DND-41 (cell line): ENCODE measurements around the gene SOCS1.

Experiments
- ATAC-seq: fragments of 200-7000 bp; cut with Tn5 transposase; 3 replicates; pipeline ENCODE4 v1.9.1; 2021; ENCODE audit warnings: low read depth; ENCODE audit not compliant: insufficient read depth
- DNase-seq: peaks from one replicate; pipeline ENCODE4 v3.0.0-alpha.2; 2020
- H2AFZ ChIP-seq: 2 replicates; pipeline ENCODE4 v1.6.0; 2012; ENCODE audit warnings: low read depth, low read length
- H3K27ac ChIP-seq: 2 replicates; pipeline ENCODE4 v1.5.1; 2012; ENCODE audit warnings: low read length, inconsistent platforms
- H3K27me3 ChIP-seq: fragments of 200-600 bp; sonication (generic); 2 replicates; pipeline ENCODE4 v1.6.0; 2012; ENCODE audit warnings: low read length, mild to moderate bottlenecking, inconsistent platforms; ENCODE audit not compliant: insufficient read depth, poor library complexity
- H3K36me3 ChIP-seq: 2 replicates; pipeline ENCODE4 v1.5.1; 2012; ENCODE audit warnings: low read length, inconsistent platforms; ENCODE audit not compliant: insufficient read depth
- H3K4me1 ChIP-seq: 2 replicates; pipeline ENCODE4 v1.5.1; 2012; ENCODE audit warnings: mild to moderate bottlenecking, low read length; ENCODE audit not compliant: insufficient read depth
- H3K4me2 ChIP-seq: 2 replicates; pipeline ENCODE4 v1.6.0; 2012; ENCODE audit warnings: mild to moderate bottlenecking, moderate library complexity, low read length, inconsistent platforms; ENCODE audit not compliant: insufficient read depth
- H3K4me3 ChIP-seq, 2 experiments: fragments of 200-600 bp in 1 of 2; shearing (Covaris generic) in 1 of 2; 2 replicates each; pipeline ENCODE4 v1.5.1; 2012 to 2016; ENCODE audit warnings: inconsistent platforms in 2 of 2, low read length in 2 of 2, mild to moderate bottlenecking in 2 of 2, low read depth in 1 of 2, moderate library complexity in 1 of 2
- H3K79me2 ChIP-seq: 2 replicates; pipeline ENCODE4 v1.6.0; 2012; ENCODE audit warnings: low read length, inconsistent platforms; ENCODE audit not compliant: insufficient read depth
- H3K9ac ChIP-seq: 2 replicates; pipeline ENCODE4 v1.6.0; 2012; ENCODE audit warnings: low read depth, mild to moderate bottlenecking, inconsistent platforms, low read length, moderate library complexity
- H3K9me3 ChIP-seq: 2 replicates; pipeline ENCODE4 v1.5.1; 2012; ENCODE audit warnings: low read length, moderate library complexity, mild to moderate bottlenecking, inconsistent platforms; ENCODE audit not compliant: insufficient read depth, severe bottlenecking
- H4K20me1 ChIP-seq: 2 replicates; pipeline ENCODE4 v1.6.0; 2012; ENCODE audit warnings: low read length; ENCODE audit not compliant: insufficient read depth
- EZH2 ChIP-seq: IDR thresholded peaks from 3 replicates; pipeline ENCODE4 v1.6.1; 2012; ENCODE audit warnings: borderline replicate concordance, low read depth, mild to moderate bottlenecking, moderate library complexity, low read length, inconsistent platforms; ENCODE audit not compliant: severe bottlenecking
- TF ChIP-seq, protein P1 (sequence below): IDR thresholded peaks from 2 replicates; pipeline ENCODE4 v1.5.1; 2012; ENCODE audit warnings: borderline replicate concordance, low read length, moderate library complexity, mild to moderate bottlenecking; ENCODE audit not compliant: poor library complexity, severe bottlenecking; ENCODE audit errors: extremely low read depth

The SOCS1 gene

DNA sequence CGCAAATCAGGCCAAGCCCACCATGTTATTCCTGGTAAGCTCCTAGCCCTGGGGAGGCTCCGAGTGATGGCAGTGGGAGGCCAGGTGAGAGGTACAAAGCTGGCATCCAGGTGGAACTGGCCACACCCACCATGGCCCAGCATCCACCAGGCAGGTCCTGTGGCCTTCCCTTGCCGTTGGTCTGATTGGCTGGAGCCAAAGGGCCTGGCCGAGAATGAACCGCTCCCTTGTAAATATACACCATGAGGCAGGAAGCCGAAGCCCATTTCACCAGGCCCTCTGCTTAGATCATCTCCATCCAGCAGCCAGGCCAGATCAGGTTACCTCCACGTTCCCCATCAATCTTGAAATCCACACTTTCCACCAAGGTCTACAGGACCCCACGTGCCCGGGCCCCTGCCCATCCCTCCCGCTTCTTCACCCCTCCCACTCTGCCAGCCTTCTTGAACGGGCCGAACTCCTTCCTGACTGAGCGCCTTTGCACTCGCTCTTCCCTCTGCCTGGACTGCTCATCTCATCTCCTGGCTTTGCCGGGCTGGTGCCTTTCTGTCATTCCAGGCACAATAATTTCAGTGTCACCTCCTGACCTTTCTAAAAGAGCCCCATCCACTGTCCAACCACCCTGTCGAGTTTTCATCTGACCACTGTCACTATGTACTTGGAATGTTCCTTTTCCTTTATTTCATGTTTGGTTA is 5.8 kb downstream of the SOCS1 start:
- Histone ChIP-seq H3K36me3 (peaks cover 63% of the 10 kb centered on the region), H3K4me3 (no peak overlapping the region), H3K79me2 (peaks cover 49% of the 10 kb centered on the region), H3K4me2 (no peak overlapping the region), H3K9me3 (no peaks in the 10 kb centered on the region), H4K20me1 (peaks cover 46% of the 10 kb centered on the region), H2AFZ (no peak overlapping the region), H3K9ac (no peak overlapping the region), H3K4me1 (peaks cover 44% of the 10 kb centered on the region), H3K27ac (peak overlapping the region; percentile 91), H3K27me3 (no peaks in the 10 kb centered on the region)
- ATAC-seq (peak; percentile 31), DNase-seq (peak; percentile 61)
- TF ChIP-seq, protein P1, sequence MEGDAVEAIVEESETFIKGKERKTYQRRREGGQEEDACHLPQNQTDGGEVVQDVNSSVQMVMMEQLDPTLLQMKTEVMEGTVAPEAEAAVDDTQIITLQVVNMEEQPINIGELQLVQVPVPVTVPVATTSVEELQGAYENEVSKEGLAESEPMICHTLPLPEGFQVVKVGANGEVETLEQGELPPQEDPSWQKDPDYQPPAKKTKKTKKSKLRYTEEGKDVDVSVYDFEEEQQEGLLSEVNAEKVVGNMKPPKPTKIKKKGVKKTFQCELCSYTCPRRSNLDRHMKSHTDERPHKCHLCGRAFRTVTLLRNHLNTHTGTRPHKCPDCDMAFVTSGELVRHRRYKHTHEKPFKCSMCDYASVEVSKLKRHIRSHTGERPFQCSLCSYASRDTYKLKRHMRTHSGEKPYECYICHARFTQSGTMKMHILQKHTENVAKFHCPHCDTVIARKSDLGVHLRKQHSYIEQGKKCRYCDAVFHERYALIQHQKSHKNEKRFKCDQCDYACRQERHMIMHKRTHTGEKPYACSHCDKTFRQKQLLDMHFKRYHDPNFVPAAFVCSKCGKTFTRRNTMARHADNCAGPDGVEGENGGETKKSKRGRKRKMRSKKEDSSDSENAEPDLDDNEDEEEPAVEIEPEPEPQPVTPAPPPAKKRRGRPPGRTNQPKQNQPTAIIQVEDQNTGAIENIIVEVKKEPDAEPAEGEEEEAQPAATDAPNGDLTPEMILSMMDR, result no peak
- TF ChIP-seq EZH2, result no peak

DNA sequence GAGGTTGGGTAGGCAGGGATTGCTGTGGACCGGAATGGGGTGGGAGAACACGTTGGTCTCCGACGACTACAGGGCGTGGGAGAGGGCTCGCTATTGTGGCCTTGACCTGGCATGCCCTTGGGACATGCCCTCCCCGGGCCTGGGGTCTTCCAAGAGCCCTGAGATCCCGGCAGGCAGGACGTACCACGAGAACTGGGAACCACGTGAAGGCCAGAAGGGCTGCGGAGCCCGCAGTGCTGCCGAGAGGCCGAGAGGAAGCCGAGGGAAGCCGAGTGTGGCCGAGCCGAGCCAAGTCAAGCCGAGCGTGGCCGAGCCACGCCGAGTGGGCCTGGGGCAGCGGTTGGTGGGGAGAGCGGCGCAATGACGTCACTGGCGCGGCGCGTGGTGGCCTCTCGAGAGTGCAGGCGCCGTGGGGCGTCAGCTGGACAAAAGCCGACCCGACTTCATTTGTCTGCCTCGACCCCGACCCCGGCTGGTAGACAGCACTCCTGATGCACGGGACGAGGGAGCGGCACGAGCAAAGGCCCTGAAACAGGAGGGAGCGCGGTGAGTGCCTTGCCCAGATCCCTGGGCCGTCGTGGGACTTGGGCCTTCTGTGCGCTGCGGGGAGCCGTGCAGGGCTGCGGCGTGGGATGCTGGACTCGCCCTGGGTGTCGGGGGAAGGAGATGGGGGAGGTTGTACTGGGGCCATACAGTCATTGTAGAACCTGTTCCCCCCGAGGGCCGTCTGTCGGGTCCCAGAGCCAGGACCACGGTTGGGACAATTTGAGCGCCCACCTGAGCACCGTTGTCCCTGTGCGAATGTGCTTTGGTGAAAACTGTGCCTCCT is 6.6 kb downstream of the SOCS1 start:
- Histone ChIP-seq H3K9ac (no peak overlapping the region), H2AFZ (no peak overlapping the region), H3K79me2 (peaks cover 41% of the 10 kb centered on the region), H3K27me3 (no peaks in the 10 kb centered on the region), H3K36me3 (peaks cover 55% of the 10 kb centered on the region), H3K4me3 (no peak overlapping the region), H3K4me1 (peaks cover 52% of the 10 kb centered on the region), H3K9me3 (no peaks in the 10 kb centered on the region), H3K4me2 (no peak overlapping the region), H3K27ac (peak overlapping the region; percentile 91), H4K20me1 (peaks cover 38% of the 10 kb centered on the region)
- peak; percentile 46 for DNase-seq
- TF ChIP-seq EZH2, result no peak
- TF ChIP-seq, protein P1, result no peak
- peak; percentile 15 for ATAC-seq

DNA sequence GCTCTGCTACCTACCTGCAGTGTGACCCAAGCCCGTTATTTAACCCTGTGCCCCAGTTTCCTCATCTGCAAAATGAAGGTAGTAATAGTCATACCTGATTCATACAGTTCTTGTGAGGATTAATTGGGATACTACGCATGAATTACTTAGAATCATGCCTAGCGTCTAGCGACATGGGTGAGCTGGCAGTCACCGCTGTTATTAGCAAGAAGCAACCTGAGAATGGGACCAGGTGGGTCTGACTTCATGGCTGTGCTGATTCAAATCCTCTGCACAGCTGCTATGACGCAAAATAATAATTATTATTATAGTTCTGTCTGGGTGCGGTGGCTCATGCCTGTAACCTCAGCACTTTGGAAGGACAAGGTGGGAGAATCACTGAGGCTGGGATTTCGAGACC is 7.9 kb downstream of the SOCS1 start:
- TF ChIP-seq EZH2, result no peak
- TF ChIP-seq, protein P1, result no peak
- Histone ChIP-seq H3K79me2 (peaks cover 28% of the 10 kb centered on the region), H3K27me3 (no peaks in the 10 kb centered on the region), H3K4me1 (peaks cover 54% of the 10 kb centered on the region), H3K4me3 (no peak overlapping the region), H4K20me1 (peaks cover 25% of the 10 kb centered on the region), H3K9me3 (no peaks in the 10 kb centered on the region), H3K4me2 (no peak overlapping the region), H3K36me3 (peaks cover 42% of the 10 kb centered on the region), H2AFZ (no peak overlapping the region), H3K9ac (no peak overlapping the region), H3K27ac (peak overlapping the region; percentile 39; the same call in 1 of the 2 replicates)
- DNase-seq (no peak), ATAC-seq (no peak)
